AG09309 (cell line): ENCODE measurements around the gene UBC.

Experiments
- DNase-seq: peaks from one replicate; pipeline ENCODE4 v3.0.0-alpha.2; 2010; ENCODE audit warnings: low read depth
- H3K4me3 ChIP-seq: 2 replicates; pipeline ENCODE4 v1.5.1; 2011; ENCODE audit warnings: mild to moderate bottlenecking, low read depth, low read length, moderate library complexity; ENCODE audit not compliant: control insufficient read depth
- TF ChIP-seq, protein P1 (sequence below): IDR thresholded peaks from 2 replicates; pipeline ENCODE4 v1.5.1; 2011; ENCODE audit warnings: mild to moderate bottlenecking, low read depth, low read length, inconsistent platforms; ENCODE audit not compliant: insufficient read depth, control insufficient read depth; ENCODE audit errors: missing control alignments

The UBC gene

DNA sequence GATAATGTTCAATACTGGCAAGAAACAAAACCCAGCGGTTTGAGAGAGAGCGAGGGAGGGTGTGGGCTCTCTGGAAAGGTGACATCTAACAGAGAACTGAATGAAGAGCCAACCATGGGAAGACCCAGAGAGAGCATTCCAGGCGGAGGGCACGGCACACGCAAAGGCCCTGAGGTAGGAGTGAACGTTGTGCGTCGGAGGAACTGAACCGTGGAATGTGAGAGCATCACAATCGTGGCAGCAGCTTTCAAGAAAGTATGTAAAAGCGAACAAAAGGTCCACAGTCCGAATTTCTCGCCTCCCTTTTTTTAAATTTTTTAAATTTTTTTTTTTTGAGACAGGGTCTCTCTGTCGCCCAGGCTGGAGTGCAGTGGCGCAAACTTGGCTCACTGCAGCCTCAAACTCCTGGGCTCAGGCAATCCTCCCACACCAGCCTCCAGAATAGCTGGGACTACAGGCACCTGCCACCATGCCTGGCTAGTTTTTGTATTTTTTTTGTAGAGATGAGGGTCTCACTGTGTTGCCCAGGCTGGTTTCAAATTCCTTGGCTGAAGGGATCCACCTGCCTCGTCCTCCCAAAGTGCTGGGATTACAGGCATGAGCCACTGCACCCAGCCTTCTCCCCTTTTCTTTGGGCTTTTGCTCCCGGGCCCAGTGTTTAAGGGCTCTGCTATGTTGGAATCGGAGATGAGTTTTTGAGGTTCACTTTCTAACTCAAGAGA, 35.5 kb downstream of the UBC start:
- no peak for DNase-seq
- no peak overlapping the region for H3K4me3 ChIP-seq
- TF ChIP-seq, protein P1, sequence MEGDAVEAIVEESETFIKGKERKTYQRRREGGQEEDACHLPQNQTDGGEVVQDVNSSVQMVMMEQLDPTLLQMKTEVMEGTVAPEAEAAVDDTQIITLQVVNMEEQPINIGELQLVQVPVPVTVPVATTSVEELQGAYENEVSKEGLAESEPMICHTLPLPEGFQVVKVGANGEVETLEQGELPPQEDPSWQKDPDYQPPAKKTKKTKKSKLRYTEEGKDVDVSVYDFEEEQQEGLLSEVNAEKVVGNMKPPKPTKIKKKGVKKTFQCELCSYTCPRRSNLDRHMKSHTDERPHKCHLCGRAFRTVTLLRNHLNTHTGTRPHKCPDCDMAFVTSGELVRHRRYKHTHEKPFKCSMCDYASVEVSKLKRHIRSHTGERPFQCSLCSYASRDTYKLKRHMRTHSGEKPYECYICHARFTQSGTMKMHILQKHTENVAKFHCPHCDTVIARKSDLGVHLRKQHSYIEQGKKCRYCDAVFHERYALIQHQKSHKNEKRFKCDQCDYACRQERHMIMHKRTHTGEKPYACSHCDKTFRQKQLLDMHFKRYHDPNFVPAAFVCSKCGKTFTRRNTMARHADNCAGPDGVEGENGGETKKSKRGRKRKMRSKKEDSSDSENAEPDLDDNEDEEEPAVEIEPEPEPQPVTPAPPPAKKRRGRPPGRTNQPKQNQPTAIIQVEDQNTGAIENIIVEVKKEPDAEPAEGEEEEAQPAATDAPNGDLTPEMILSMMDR, result no peak

DNA sequence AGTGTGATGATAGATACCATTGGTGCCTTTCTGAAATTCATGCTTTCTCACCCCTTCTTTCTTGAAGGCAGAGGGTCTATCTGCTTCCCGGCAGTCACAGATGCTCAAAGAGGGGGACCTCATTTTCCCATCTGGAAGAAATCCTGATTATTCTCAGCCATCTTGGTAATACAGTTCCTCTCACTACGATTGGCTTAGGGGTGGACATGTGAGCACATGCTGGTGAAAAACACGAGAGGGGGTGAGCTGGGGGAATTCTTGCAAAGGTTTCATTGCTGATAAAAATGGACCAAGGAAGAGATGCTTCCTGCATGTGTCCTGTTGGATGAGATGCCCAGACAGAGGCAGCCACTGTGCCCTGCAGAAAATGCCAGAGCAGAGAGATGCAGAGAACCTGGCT, 37.0 kb downstream of the UBC start:
- no peak for DNase-seq
- TF ChIP-seq, protein P1, result no peak
- no peak overlapping the region for H3K4me3 ChIP-seq

- H3K4me3 ChIP-seq, result no peak overlapping the region
- TF ChIP-seq, protein P1, result no peak
- no peak for DNase-seq
Observed at GRCh38 chr12:124876171-124876570, 38.3 kb downstream of the UBC start.

GRCh38 chr12:124875803-124876132, 38.7 kb downstream of the UBC start:
- no peak for DNase-seq
- TF ChIP-seq, protein P1, result no peak
- no peak overlapping the region for H3K4me3 ChIP-seq

- TF ChIP-seq, protein P1, result no peak
- no peak for DNase-seq
- H3K4me3 ChIP-seq, result no peak overlapping the region
Observed at GRCh38 chr12:124874988-124875802, 39.3 kb downstream of the UBC start.

- DNase-seq, result no peak
- TF ChIP-seq, protein P1, result no peak
- H3K4me3 ChIP-seq, result no peak overlapping the region
Observed at GRCh38 chr12:124874188-124874587, 40.3 kb downstream of the UBC start.
